H9 (cell line): ENCODE data around the gene VIPR2. TPM values are rescaled to one million over a fixed set of nuclear protein-coding genes. Genes with fewer than 3 reads are reported as not detected.

Experiments used
- DNase-seq: peaks from one replicate; pipeline ENCODE4 v3.0.0-alpha.2; 2017
- H2AFZ ChIP-seq: one replicate; pipeline ENCODE4 v1.6.1; 2013; ENCODE audit warnings: mild to moderate bottlenecking, low read length, control low read depth, moderate library complexity
- H2AK5ac ChIP-seq: 2 replicates; pipeline ENCODE4 v1.6.1; 2013; ENCODE audit warnings: low read length, control low read depth, mixed read lengths; ENCODE audit not compliant: insufficient read length
- H2BK120ac ChIP-seq: one replicate; pipeline ENCODE4 v1.6.1; 2013; ENCODE audit warnings: low read depth, mild to moderate bottlenecking, low read length, control low read depth, inconsistent platforms; ENCODE audit not compliant: poor library complexity, severe bottlenecking
- H2BK12ac ChIP-seq: 2 replicates; pipeline ENCODE4 v1.6.1; 2013; ENCODE audit warnings: low read length, control low read depth, mixed read lengths, low read depth; ENCODE audit not compliant: insufficient read length
- H2BK15ac ChIP-seq: 2 replicates; pipeline ENCODE4 v1.6.1; 2013; ENCODE audit warnings: low read depth, low read length, control low read depth
- H2BK20ac ChIP-seq: one replicate; pipeline ENCODE4 v1.6.1; 2013; ENCODE audit warnings: low read depth, mild to moderate bottlenecking, low read length, control low read depth, inconsistent platforms; ENCODE audit not compliant: poor library complexity, severe bottlenecking
- H2BK5ac ChIP-seq: 2 replicates; pipeline ENCODE4 v1.6.1; 2013; ENCODE audit warnings: low read length, control low read depth, mixed read lengths; ENCODE audit not compliant: insufficient read length
- H3K14ac ChIP-seq: 2 replicates; pipeline ENCODE4 v1.6.1; 2013; ENCODE audit warnings: low read length, control low read depth; ENCODE audit not compliant: insufficient read depth
- H3K18ac ChIP-seq: 2 replicates; pipeline ENCODE4 v1.6.1; 2013; ENCODE audit warnings: low read depth, mild to moderate bottlenecking, mixed read lengths, low read length, control low read depth; ENCODE audit not compliant: insufficient read length
- H3K23ac ChIP-seq: 2 replicates; pipeline ENCODE4 v1.6.1; 2013; ENCODE audit warnings: low read length, control low read depth, mixed read lengths, low read depth; ENCODE audit not compliant: insufficient read length
- H3K23me2 ChIP-seq: 2 replicates; pipeline ENCODE4 v1.6.1; 2013; ENCODE audit warnings: low read depth, mild to moderate bottlenecking, mixed read lengths, low read length, control low read depth; ENCODE audit not compliant: insufficient read length, poor library complexity, severe bottlenecking
- H3K27ac ChIP-seq: 2 replicates; pipeline ENCODE4 v1.5.1; 2013; ENCODE audit warnings: low read length, control low read depth, mixed read lengths, low read depth; ENCODE audit not compliant: insufficient read length
- H3K27me3 ChIP-seq: 2 replicates; pipeline ENCODE4 v1.6.1; 2013; ENCODE audit warnings: low read length, control low read depth, inconsistent platforms; ENCODE audit not compliant: insufficient read depth
- H3K4ac ChIP-seq: 2 replicates; pipeline ENCODE4 v1.6.1; 2013; ENCODE audit warnings: low read depth, mild to moderate bottlenecking, control low read depth, inconsistent platforms, low read length, moderate library complexity
- H3K4me1 ChIP-seq: 2 replicates; pipeline ENCODE4 v1.6.1; 2013; ENCODE audit warnings: low read length, control low read depth, inconsistent platforms; ENCODE audit not compliant: insufficient read depth
- H3K4me2 ChIP-seq: 2 replicates; pipeline ENCODE4 v1.6.1; 2013; ENCODE audit warnings: low read length, control low read depth, mixed read lengths; ENCODE audit not compliant: insufficient read length, insufficient read depth
- H3K56ac ChIP-seq: 2 replicates; pipeline ENCODE4 v1.6.1; 2013; ENCODE audit warnings: low read depth, mild to moderate bottlenecking, mixed read lengths, low read length, control low read depth; ENCODE audit not compliant: insufficient read length
- H3K79me1 ChIP-seq: 2 replicates; pipeline ENCODE4 v1.6.1; 2013; ENCODE audit warnings: low read depth, mild to moderate bottlenecking, moderate library complexity, low read length, control low read depth, inconsistent platforms; ENCODE audit not compliant: insufficient read depth, poor library complexity, severe bottlenecking
- H3K79me2 ChIP-seq: 2 replicates; pipeline ENCODE4 v1.6.1; 2013; ENCODE audit warnings: low read length, control low read depth, inconsistent platforms; ENCODE audit not compliant: insufficient read depth
- H3K9ac ChIP-seq: 2 replicates; pipeline ENCODE4 v1.6.1; 2013; ENCODE audit warnings: low read length, control low read depth, mixed read lengths; ENCODE audit not compliant: insufficient read length; ENCODE audit errors: extremely low read depth
- H3K9me3 ChIP-seq: one replicate; pipeline ENCODE4 v1.6.1; 2013; ENCODE audit warnings: low read depth, low read length, inconsistent platforms; ENCODE audit not compliant: control insufficient read depth
- H3T11ph ChIP-seq: one replicate; pipeline ENCODE4 v1.6.1; 2013; ENCODE audit warnings: mild to moderate bottlenecking, low read length, control low read depth, inconsistent platforms
- H4K20me1 ChIP-seq: one replicate; pipeline ENCODE4 v1.6.1; 2013; ENCODE audit not compliant: control insufficient read depth, insufficient read length, insufficient read depth
- H4K5ac ChIP-seq: 2 replicates; pipeline ENCODE4 v1.6.1; 2013; ENCODE audit warnings: low read depth, mild to moderate bottlenecking, mixed read lengths, low read length, control low read depth; ENCODE audit not compliant: insufficient read length
- H4K8ac ChIP-seq: replicated peaks from 2 replicates; pipeline ENCODE4 v1.6.1; 2013; ENCODE audit warnings: low read length, control low read depth, mixed read lengths, low read depth; ENCODE audit not compliant: insufficient read length
- H4K91ac ChIP-seq: 2 replicates; pipeline ENCODE4 v1.6.1; 2013; ENCODE audit warnings: low read depth, mild to moderate bottlenecking, moderate library complexity, mixed read lengths, low read length, control low read depth; ENCODE audit not compliant: insufficient read length
- H3K27ac Mint-ChIP-seq, 3 experiments: 2 replicates in 2 of 3; 3 replicates in 1 of 3; pipeline ENCODE4 v1.8.0; 2020 to 2021; ENCODE audit warnings: mixed read lengths in 3 of 3, mild to moderate bottlenecking in 1 of 3, moderate library complexity in 1 of 3
- H3K27me3 Mint-ChIP-seq: 2 replicates; pipeline ENCODE4 v1.8.0; 2021; ENCODE audit warnings: low read depth, mild to moderate bottlenecking, moderate library complexity, mixed read lengths
- H3K36me3 Mint-ChIP-seq, 3 experiments: 2 replicates in 2 of 3; 3 replicates in 1 of 3; pipeline ENCODE4 v1.8.0; 2020 to 2021; ENCODE audit warnings: low read depth in 3 of 3, mixed read lengths in 3 of 3; ENCODE audit not compliant: insufficient read depth in 1 of 3
- H3K4me1 Mint-ChIP-seq, 2 experiments: 2 replicates each; pipeline ENCODE4 v1.8.0; 2020; ENCODE audit warnings: mixed read lengths in 2 of 2
- H3K4me3 Mint-ChIP-seq, 2 experiments: 2 replicates in 1 of 2; 3 replicates in 1 of 2; pipeline ENCODE4 v1.8.0; 2020 to 2021; ENCODE audit warnings: mild to moderate bottlenecking in 2 of 2, mixed read lengths in 2 of 2, moderate library complexity in 1 of 2
- H3K9me3 Mint-ChIP-seq, 2 experiments: 2 replicates in 1 of 2; 3 replicates in 1 of 2; pipeline ENCODE4 v1.8.0; 2020; ENCODE audit warnings: mild to moderate bottlenecking in 2 of 2, mixed read lengths in 2 of 2, moderate library complexity in 1 of 2
- CTCF ChIP-seq: fragments of 200-600 bp; sonication (generic); conservative IDR thresholded peaks from 3 replicates; pipeline ENCODE4 v1.8.0; 2021; ENCODE audit warnings: antibody characterized with exemption, mild to moderate bottlenecking
- WGBS: extraction: QIAGEN DNeasy Blood & Tissue Kit; methylation state at CpG from one replicate; pipeline ENCODE4 v1.1.7; 2013; ENCODE audit warnings: missing lambda C conversion rate, low lambda C conversion rate, mixed read lengths; ENCODE audit not compliant: insufficient read length; ENCODE audit errors: extremely low coverage; 5-methylcytosine and 5-hydroxymethylcytosine counted together
- total RNA-seq: library from RNA; stranded (reverse); gene quantifications from 2 replicates; pipeline ENCODE4 v1.2.1, GENCODE V29; 2021

Gene VIPR2
- total RNA-seq, 1 experiment from 2014 or later, result 1.6 TPM

DNA sequence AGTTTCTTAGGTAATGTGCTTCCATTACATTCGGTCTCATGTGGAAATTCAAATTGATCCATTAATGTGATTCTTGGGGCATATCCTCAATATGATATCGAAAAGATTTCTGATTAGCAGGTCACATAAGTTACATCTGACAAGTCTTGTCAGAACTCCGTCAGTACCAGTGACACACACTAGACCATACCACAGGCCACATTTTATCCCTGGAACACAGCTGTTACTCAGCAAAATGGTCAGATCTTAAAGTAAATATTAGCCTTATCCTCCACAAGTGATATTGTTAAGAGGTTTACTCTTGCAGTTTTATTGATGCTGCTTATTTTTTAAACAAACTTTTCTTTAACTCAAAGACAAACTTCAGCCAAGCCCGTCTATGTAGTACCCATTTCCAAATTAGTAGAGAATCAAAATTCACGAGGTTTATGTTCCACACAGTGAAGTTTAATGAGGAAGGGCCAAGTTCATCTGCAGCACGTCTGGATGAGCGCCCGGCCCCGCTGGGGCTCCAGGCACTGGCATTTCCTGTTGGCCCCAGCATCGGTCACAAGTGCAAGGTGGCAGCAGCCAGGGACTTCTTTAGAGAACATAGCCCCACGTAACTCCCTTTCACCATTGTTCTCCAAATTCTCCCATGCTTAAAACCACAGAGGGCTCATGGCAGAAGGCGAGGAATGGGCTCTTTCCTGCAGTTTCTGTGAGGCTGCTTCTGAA, 132.2 kb downstream of the VIPR2 start:
- H3K79me1 ChIP-seq, result no peaks in the 10 kb centered on the region

More for the DNA sequence above, 132.2 kb downstream of the VIPR2 start:
- no peak overlapping the region for H2BK20ac ChIP-seq
- no peak overlapping the region for H3K56ac ChIP-seq
- no peaks in the 10 kb centered on the region for H3K23me2 ChIP-seq
- no peak overlapping the region for H3K9ac ChIP-seq
- no peak overlapping the region for H4K91ac ChIP-seq
- H2BK5ac ChIP-seq, result no peak overlapping the region
- H4K20me1 ChIP-seq, result no peaks in the 10 kb centered on the region
- no peak overlapping the region for H2BK15ac ChIP-seq
- no peaks in the 10 kb centered on the region for H3K9me3 ChIP-seq
- no peak overlapping the region for H3K27ac ChIP-seq
- no peak overlapping the region for H2AFZ ChIP-seq
- no peak overlapping the region for H3K14ac ChIP-seq
- no peaks in the 10 kb centered on the region for H3K79me2 ChIP-seq
- no peaks in the 10 kb centered on the region for H3K36me3 Mint-ChIP-seq
- H3K18ac ChIP-seq, result no peak overlapping the region
- no peaks in the 10 kb centered on the region for H3K9me3 Mint-ChIP-seq
- H3K4me1 Mint-ChIP-seq, result peaks cover 24 to 26% of the 10 kb centered on the region in 2 experiments
- no peak overlapping the region for H3K4ac ChIP-seq
- H3K27ac Mint-ChIP-seq, result peak overlapping the region in 1 of 3 experiments; percentile 50; a peak in 1 of 7 replicates
- no peak overlapping the region for H3K4me2 ChIP-seq
- no peaks in the 10 kb centered on the region for H3K4me1 ChIP-seq
- no peak for DNase-seq
- H2AK5ac ChIP-seq, result no peak overlapping the region
- H3K27me3 ChIP-seq, result no peaks in the 10 kb centered on the region
- H3K23ac ChIP-seq, result no peak overlapping the region
- no peak overlapping the region for H4K8ac ChIP-seq
- H3T11ph ChIP-seq, result no peak overlapping the region
- H3K27me3 Mint-ChIP-seq, result peaks cover 5% of the 10 kb centered on the region
- no peak overlapping the region for H4K5ac ChIP-seq
- no peak overlapping the region for H2BK12ac ChIP-seq
- H2BK120ac ChIP-seq, result no peak overlapping the region
- no peak overlapping the region for H3K4me3 Mint-ChIP-seq
- no peak for TF ChIP-seq CTCF
- no CpG with 5 or more reads among the region's 12 CpGs for WGBS
